Stimulated activated CD4-positive, alpha-beta T cell treated with anti-CD3 and anti-CD28 coated beads, Interleukin-12 subunit alpha, Interleukin-12 subunit beta, amount 100 ng/mL, for 48 hours (primary cell): ENCODE measurements around the gene SNAP25.

Source experiments
- DNase-seq, 3 donors: peaks; one replicate each; pipeline ENCODE4 v3.0.0-alpha.2; 2020; ENCODE audit warnings: low read depth in 2 of 3, low spot score in 1 of 3

The SNAP25 gene

GRCh38 chr20:10330071-10330470, 111.4 kb downstream of the SNAP25 start:
- DNase-seq: no peak

GRCh38 chr20:10332656-10333415, 114.2 kb downstream of the SNAP25 start:
- no peak for DNase-seq

GRCh38 chr20:10336959-10337729, 118.5 kb downstream of the SNAP25 start:
- DNase-seq: no peak

GRCh38 chr20:10338426-10339180, 120.0 kb downstream of the SNAP25 start:
- no peak for DNase-seq

- DNase-seq: no peak
Observed at GRCh38 chr20:10339609-10340008, 121.0 kb downstream of the SNAP25 start.

GRCh38 chr20:10342152-10342551, 123.5 kb downstream of the SNAP25 start:
- DNase-seq: no peak

GRCh38 chr20:10344953-10345352, 126.3 kb downstream of the SNAP25 start:
- no peak for DNase-seq

GRCh38 chr20:10347086-10347880, 128.7 kb downstream of the SNAP25 start:
- no peak for DNase-seq

GRCh38 chr20:10349118-10349517, 130.5 kb downstream of the SNAP25 start:
- DNase-seq: no peak

GRCh38 chr20:10350188-10350842, 131.7 kb downstream of the SNAP25 start:
- DNase-seq: no peak

- DNase-seq: no peak
Observed at GRCh38 chr20:10352934-10353824, 134.5 kb downstream of the SNAP25 start.

GRCh38 chr20:10356628-10357027, 138.0 kb downstream of the SNAP25 start:
- no peak for DNase-seq
